Measurements from ENCODE around the gene MYO5A.
"Not testable (repeated sequence)": the region's sequence is repeated elsewhere in the genome, so short reads cannot be mapped to it uniquely, and the experiment has no call there.

The MYO5A gene

DNA sequence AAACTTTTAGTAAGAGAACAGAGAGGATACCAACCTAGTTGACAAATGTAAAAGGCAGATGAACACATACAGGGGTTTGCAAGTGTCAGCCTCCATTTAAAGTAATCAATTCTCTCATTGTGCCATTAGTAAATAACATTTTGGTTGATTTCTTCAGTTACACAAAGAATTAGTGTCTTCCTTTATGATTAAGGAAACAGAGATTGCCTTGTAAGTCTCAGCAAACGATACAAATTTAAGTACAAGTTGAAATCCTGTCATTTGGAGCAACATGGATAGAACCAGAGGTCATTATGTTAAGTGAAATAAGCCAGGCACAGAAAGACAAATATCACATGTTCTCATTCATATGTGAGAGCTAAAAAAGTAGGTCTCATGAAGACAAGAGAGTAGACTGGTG, 26.1 kb downstream of the MYO5A start:
- no peak for DNase-seq

DNA sequence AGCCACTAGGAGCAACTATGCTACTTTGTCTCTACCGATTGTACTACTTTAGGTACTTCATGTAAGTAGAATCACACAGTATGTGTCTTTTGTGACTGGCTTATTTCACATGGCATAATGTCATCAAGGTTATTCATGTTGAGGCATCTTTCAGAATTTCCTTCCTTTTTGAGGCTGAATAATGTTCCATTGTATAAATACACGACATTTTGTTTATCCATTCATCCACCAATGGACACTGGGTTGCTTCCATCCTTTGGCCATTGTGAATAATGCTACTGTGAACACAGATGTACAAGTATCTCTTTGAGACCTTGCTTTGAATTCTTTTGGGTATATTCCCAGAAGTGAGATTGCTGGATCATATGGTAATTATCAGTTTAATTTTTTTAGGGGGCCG, 29.2 kb downstream of the MYO5A start:
- no peak for DNase-seq

DNA sequence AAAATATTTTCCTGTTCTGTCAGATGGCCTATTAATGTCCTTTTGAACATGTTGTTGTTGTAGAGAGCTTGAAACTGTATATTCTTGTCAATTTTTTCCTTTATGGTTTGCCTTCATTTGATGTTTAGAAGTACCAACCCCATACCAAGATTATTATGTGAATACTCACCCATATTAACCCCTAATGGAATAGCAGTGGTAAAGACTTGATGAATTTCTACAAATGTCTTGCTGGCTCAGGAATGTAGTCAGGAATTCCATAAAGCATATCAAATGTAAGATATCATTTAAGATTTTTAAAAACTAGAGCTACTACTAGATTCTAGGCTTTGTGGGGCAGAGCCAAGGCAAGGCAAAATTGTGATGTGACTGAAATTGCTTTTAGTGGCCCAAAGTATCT, 30.0 kb downstream of the MYO5A start:
- DNase-seq: peak; percentile 57

DNA sequence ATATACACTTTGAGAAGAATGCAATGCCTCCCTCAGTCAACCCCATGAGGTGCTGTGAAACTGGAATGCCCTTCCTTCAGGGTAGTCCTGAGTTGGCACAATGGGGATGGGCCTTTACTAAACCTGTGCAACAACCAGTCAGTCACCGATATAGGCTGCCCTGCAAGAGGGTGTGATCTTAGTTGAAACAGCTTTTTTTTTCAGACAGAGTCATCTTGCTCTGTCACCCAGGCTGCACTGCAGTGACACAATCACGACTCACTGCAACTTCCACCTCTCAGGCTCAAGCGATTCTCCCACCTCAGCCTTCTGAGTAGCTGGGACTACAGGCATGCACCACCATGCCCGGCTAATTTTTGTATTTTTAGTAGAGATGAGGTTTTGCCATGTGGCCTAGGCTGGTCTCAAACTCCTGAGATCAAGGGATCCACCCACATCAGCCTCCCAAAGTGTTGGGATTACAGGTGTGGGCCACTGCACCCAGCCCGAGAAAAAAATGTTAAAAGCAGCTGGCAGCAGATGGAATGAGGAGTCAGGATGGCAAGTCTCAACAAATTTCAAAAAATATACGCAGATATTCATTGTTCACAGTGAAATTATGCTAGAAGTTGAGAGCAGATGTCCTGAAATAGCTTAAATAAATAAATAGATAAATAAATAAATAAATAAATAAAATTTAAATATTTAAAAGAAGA, 31.8 kb downstream of the MYO5A start:
- peak; percentile 82 for DNase-seq

DNA sequence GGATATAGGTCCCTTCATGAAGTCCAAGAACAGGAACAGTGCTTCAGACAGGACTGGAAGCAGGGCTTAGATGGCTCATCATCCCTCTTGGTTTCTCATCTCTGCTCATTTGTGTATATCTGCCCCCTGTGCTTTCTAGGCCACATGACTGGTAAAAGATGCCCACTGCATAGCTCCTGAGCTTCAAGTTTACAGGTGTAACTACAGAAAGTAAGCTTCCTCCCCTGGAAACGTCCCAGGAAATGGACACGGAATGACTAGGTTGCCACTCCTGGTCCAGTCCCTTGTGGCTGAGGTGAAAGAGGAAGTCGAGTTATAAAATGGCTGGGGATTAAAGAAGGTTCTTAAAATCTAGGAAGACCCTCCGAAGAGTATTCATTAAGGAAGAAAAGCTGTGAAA, 32.5 kb downstream of the MYO5A start:
- DNase-seq: no peak

DNA sequence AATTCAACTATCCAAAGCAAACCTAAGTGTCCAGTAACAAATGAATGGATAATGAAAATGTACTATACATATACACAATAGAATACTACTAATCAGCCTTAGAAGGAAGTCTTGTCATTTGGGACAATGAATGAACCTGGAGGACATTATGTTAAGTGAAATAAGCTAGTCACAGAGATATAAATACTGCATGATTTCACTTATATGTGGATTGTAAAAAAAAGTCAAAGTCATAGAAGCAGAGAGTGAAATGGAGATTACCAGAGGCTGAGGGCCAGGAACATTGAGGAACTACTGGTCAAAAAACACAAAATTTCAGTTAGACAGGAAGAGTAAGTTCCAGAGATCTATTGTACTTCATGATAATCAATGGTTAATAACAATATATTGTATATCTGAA, 33.6 kb downstream of the MYO5A start:
- no peak for DNase-seq

DNA sequence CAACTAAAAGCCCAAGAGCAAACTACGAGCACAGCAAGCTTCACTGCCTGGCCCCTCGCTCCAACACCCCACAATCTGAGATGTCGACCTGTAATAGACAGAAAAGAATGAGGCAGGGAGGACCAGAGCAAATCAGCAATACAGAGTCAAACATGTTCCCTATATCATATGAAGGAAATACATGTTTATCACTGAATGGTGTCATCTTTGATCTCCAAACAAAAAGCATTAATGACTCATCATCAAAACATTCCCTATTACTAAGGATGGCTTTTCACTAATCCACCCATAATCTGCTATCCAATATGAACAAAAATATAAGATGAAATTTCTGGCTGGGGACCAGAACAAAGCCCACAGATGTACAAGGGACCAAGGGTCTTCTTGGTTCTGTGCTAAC, 34.7 kb downstream of the MYO5A start:
- peak; percentile 28 for DNase-seq

DNA sequence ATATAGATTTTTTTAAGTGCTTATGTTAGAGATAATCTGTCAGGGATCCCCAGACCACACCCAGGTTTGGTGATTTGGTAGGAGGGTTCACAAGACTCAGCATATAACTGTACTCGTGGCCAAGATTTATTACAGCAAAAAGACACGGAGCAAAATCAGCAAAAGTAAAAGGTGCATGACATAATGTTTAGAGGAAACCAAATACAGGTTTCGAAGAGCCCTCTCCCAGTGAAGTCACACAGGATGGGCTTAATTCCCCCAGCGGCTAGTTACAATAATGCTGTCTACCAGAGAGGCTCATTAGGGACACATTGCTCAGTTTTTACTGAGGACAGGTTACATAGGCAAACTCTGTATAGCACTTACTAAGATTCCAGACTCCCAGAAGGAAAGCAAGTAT, 36.5 kb downstream of the MYO5A start:
- no peak for DNase-seq

DNA sequence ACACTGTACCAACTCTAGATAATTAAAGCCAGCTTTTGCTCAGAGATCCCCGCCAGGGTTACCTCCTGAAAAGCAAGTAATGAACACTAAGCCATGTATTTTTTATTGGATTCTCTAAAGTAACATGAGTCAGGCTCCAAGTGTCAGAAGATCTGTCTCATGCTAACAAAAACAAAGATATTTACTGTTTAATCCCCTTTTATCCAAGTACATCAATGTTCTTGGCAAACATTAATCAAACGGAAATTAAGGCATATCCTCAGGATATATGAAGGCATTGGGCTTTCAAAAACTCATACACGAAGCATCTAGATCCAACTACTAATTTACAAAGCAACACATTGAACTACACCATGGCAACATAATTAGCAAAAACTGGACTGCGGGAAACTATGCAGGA, 37.2 kb downstream of the MYO5A start:
- DNase-seq: peak; percentile 8

DNA sequence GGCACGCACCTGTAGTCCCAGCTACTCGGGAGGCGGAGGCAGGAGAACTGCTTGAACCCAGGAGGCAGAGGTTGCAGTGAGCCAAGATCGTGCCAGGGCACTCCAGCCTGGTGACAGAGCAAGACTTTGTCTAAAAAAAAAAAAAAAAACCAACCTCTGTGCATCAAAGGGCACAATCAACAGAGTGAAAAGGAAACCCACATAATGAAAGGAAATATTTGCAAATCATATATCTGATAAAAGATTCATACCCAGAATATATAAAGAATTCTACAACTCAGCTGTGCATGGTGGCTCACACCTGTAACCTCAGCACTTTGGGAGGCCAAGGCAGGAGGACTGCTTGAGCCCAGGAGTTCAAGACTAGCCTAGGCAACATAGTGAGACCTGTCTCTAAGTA, 39.2 kb downstream of the MYO5A start:
- not testable (repeated sequence) for DNase-seq

DNA sequence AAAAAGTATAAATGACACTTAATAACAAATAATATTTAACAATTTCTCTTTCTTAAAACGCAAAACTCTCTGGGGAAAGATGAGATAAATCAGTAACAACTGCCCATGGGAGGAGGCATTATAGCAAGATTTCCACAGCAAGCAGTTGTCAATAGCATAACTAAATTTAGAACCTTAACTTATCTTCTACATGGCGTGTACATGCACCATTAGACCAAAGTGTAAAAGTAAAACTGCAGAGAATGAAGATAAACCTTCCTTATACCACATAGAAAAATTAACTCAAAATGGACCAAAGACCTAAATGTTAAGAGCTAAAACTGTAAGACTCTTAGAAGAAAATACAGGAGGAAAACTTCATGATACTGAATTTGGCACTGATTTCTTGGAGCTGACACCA, 39.9 kb downstream of the MYO5A start:
- no peak for DNase-seq

DNA sequence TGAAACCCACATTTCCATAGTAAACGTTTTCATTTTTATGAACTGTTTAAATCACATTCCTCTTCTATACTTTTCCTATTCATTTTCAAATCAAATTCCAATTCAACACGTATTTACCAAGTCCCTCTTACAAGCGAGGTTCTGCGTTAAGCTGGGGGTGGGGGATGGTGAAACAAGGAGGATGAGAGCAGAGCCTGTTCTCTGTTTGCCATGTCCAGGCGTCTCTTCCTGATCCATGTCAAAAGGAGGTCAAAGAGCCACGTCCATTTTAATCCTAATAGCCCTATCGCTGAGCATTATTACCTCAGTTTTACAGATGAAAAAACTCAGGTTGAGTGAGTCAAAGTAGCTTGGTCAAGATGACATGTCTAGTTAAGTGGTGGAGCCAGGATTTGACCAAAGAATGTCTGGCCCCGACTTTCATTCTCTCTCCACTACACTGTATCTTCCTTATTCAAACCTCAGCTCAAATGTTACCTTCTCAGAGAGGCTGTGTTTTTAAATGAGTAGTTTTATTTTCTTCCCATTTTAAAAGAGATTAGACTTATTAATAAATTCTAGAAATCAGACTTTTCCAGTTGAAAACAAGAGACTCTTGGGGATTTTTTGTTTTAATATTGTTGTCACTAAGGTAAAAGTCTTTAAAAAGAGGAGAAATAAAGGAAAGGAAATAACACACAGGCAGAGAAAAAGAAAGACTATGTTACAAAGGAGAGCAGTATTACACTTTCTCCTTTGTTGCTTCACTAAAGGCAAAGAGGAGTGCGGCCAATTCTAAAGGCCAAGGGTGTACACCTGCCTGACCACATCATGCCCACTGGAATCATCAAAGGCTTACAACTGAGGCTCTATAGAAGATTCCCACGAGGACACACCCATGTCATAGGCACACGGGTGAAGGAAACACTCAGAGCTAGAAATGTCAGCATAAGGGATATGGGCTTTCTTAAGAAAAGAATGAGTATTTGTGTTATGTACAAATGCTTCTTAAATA, 42.4 kb downstream of the MYO5A start:
- DNase-seq: no peak

DNA sequence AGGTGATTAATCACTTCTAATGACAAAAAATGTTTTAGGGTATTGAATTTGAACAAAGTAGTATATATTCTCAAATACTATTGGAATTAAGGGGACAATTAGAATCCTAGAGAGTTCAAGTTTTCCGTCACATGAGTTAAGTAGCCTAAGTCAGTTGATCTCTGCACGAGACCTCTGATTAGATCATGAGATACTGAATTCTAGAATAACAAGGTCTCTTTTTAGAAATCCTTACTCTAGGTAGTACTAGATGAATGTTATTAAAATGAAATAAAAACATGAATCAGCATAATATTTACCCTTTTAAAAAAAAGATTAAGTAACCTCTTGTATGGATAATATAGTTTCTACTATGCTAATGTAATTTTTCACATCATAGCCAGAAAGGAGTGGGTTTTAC, 43.4 kb downstream of the MYO5A start:
- no peak for DNase-seq

DNA sequence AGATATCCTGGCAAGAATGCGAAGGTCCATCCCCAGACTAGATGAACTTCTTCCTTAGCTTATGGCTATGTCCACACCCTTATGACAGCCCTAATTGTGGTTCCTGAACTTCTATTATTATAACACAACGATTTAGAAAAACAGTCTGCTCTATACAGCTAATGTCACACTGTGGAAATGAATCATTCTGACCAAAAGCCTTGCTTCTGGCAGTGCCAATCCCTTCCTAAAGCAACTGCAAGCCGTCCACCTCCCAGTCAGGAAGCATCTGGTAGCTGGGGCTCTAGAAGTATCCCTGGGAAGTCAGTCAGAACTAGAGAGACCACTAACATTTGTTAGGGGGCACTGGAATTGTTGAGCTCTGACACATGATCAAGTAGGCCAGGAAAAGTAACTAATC, 45.0 kb downstream of the MYO5A start:
- DNase-seq: peak; percentile 56

DNA sequence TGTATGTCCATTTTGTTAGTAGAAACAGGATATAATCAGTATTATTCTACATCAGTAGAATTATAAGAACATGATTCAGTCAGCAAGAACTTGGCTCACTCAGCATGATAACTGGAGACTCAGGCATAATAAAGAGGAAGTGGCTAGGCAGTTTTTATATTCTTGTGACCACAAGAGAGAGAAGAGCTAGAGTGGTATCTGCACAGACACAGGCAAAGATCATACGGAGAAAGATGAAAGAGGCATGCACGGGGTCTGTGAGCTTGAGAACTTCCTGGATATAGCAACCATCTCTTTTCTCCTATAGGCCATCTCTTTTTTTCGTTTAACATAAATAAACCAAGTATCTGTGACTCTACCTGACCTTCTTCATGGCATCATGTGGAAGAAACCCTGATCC, 46.8 kb downstream of the MYO5A start:
- peak; percentile 90 for DNase-seq

DNA sequence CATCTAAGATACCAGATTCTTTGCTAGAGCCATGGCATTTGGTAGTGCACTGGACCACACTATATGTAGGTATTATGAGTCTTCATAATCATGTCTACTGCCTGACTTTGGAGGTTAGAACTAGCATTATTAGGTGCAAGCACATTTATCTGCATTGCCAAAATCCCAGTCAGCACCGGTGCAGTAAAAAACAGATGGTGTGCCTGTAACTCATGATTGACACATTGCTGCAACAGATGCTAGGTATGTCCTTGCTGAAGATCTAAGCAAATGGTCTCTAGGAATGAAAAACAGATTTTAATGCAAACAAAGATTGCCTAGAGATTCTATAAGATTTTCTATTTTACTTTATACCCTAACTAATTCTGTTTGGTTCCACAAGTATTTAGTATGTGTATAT, 47.7 kb downstream of the MYO5A start:
- no peak for DNase-seq

DNA sequence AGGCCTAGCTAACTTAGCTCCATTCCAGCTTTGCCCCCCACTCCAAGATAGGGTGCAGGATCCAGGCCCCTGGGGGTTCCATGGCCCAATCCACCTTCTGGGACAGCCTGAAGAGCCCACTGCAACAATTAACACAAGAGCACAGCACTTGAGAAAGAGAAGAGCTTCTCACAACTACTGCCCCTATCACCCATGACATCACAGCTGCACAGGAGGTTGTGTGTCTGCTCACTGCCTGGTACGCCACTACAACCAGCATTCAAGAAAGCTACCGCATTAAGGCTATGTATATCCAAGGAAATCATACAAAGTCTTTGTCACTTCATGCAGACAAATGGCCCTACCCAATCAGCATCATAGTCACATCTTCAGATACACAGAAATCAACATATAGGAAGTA, 62.0 kb downstream of the MYO5A start:
- no peak for DNase-seq

DNA sequence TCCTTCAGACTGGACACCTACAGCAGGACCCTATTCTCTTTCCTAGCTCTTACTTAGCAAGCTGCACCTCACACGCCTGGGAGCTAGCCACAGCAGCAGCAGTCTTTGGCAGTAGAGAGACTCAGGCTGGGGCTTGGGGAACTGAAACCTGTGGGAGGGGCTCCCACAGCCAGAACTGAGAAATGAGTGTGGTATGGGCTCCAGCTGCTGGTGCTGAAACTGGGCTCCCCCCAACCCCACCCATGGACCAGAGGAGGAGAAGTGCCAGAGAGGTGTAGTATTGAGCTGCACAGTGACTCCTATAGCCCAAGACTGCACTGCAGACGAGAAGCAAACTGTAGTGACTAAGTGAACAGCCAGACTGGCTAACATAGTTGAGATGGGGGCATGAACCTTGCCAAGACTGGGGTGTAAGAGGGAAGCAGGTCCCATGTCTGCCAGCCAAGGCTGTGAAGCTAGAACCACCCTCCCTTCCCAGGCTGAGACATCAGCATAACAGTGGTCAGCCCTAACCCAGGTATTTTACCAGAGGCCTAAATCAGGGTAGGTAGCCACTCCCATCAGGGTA, 62.5 kb downstream of the MYO5A start:
- DNase-seq: no peak

DNA sequence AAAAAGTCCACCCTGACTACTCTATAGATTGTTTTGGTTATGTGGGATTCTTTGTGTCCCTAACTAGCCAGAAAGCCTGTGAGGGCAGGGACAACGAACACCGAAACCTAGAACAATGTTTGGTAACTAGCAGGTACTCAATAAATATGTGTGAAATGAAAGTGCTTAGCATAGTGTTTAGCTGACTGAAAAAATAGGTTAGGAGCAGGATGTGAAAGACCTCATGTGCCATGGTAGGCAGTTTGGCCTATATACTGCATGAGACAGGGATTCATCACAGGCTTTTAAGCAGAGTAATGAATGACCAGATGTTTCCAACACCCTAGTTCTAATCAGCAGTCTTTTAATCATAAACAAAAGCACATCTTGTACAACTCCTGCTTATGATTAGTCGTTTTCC, 64.2 kb downstream of the MYO5A start:
- no peak for DNase-seq

DNA sequence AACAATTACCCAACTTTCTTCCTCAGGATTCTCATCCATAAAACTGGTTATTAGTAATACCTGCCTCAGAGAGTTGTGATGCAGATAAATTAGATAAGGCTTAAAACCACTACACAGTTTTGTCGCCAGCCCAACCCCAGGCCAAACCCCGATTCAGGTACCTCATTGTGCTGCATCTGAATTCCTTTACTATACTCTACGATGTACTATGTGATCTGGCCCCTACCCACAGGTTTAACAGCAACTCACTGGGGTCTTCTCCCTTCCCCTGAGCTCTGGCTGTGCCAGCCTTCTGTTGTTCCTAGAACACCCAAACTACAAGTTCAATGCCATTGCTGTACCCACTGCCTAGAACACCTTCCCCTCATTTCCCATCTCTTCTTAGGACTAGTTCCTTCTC, 64.6 kb downstream of the MYO5A start:
- DNase-seq: no peak

DNA sequence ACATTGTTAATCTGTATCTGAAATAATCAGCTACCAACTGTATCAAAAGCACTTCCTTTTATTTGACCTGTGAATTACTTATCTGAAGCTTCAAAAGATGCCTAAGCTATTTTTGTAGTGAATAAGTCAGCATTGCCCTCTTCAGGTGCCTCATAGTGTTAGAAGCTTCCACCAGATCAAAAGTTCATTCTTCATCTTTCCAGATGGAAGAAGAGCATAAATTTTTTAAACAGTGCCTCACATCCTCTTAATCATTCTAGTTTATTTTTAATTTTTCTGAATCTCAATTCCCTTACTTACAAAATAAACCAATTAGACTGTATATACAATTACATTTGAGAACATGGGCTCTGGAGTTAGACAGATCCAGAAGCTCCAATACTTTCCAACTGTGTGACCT, 65.0 kb downstream of the MYO5A start:
- DNase-seq: peak; percentile 20

DNA sequence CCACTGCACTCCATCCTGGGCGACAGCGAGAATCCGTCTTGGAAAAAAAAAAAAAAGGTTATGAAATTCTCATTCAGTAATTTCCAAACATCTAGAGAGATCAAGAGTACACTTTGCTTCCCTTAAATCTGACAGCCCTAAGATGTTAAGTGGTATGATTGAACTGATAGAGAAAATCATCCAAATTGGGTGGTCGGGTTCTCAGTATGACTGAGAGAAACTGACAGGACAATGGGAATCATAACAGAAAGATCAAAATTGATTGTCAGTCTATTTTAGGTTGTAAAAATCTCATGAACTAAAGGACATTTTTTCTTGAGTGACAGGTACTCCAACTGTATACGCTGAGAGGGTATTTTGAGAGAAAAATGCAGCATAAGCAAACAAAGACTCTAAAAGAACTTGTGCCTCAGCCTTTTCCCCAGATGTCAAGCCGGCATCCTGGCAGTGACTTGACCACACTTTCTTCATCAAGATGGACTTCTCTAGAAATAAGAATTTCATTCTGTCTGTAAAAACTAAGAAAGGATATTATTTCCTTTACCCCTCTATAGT, 65.8 kb downstream of the MYO5A start:
- no peak for DNase-seq

DNA sequence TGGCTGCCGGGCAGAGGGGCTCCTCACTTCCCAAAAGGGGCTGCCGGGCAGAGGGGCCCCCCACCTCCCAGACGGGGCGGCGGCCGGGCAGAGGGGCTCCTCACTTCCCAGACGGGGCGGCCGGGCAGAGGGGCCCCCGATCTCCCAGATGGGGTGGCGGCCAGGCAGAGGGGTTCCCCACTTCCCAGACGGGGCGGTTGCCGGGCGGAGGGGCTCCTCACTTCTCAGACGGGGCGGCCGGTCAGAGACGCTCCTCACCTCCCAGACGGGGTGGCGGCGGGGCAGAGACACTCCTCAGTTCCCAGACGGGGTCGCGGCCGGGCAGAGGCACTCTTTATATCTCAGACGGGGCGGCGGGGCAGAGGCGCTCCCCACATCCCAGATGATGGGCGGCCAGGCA, 69.0 kb downstream of the MYO5A start:
- not testable (repeated sequence) for DNase-seq

DNA sequence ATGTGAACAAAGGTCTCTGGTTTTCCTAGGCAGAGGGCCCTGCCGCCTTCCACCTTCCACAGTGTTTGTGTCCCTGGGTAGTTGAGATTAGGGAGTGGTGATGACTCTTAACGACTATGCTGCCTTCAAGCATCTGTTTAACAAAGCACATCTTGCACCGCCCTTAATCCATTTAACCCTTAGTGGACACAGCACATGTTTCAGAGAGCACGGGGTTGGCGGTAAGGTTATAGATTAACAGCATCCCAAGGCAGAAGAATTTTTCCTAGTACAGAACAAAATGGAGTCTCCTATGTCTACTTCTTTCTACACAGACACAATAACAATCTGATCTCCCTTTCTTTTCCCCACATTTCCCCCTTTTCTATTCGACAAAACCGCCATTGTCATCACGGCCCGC, 69.4 kb downstream of the MYO5A start:
- not testable (repeated sequence) for DNase-seq

Measured in fibroblast of skin of right biceps (primary cell).